Muscle of arm (tissue), 12 donors: ENCODE measurements around the gene NUDC. TPM values are rescaled to one million over a fixed set of nuclear protein-coding genes. Genes with fewer than 3 reads are reported as not detected.

Experiments used
- DNase-seq: peaks from one replicate; pipeline ENCODE4 v3.0.0-alpha.2; 2013
- polyA plus RNA-seq, 12 donors: library from polyadenylated mRNA; unstranded; fragments of 120-200 nt; gene quantifications; one replicate each; pipeline ENCODE4 v1.2.1, GENCODE V29; 2013; ENCODE audit not compliant: insufficient read length in 12 of 12

Gene NUDC
- polyA plus RNA-seq, 12 donors, result 42.2 to 61.8 (median 53.1) TPM; not detected in 1

- no peak for DNase-seq
Observed at GRCh38 chr1:26949266-26949925, 27.9 kb downstream of the NUDC start.

GRCh38 chr1:26949926-26950319 is 28.4 kb downstream of the NUDC start:
- DNase-seq, result no peak

GRCh38 chr1:26950602-26951001 is 29.1 kb downstream of the NUDC start:
- DNase-seq, result no peak

GRCh38 chr1:26951216-26951615 is 29.7 kb downstream of the NUDC start:
- no peak for DNase-seq

- no peak for DNase-seq
Observed at GRCh38 chr1:26951821-26952497, 30.4 kb downstream of the NUDC start.

GRCh38 chr1:26953374-26953773 is 31.8 kb downstream of the NUDC start:
- DNase-seq, result no peak

GRCh38 chr1:26956321-26956720 is 34.8 kb downstream of the NUDC start:
- DNase-seq, result no peak

- DNase-seq, result no peak
Observed at GRCh38 chr1:26957306-26957705, 35.8 kb downstream of the NUDC start.

GRCh38 chr1:26959270-26959669 is 37.7 kb downstream of the NUDC start:
- no peak for DNase-seq

GRCh38 chr1:26959722-26960624 is 38.4 kb downstream of the NUDC start, which contains the start of gene KDF1:
Gene KDF1 (minus strand): TSS chr1:26960468. CDS start chr1:26952380, 8,088 bp downstream.
- no peak for DNase-seq

GRCh38 chr1:26960625-26960966 is 39.1 kb downstream of the NUDC start:
- no peak for DNase-seq

- DNase-seq, result no peak
Observed at GRCh38 chr1:26961826-26962225, 40.3 kb downstream of the NUDC start.

- DNase-seq, result no peak
Observed at GRCh38 chr1:26965213-26965612, 43.7 kb downstream of the NUDC start.

GRCh38 chr1:26965628-26966027 is 44.1 kb downstream of the NUDC start:
- DNase-seq, result no peak

- no peak for DNase-seq
Observed at GRCh38 chr1:26970810-26971209, 49.3 kb downstream of the NUDC start.

GRCh38 chr1:26971590-26971989 is 50.0 kb downstream of the NUDC start:
- no peak for DNase-seq

GRCh38 chr1:26972390-26972789 is 50.8 kb downstream of the NUDC start:
- no peak for DNase-seq

GRCh38 chr1:26972821-26973220 is 51.3 kb downstream of the NUDC start:
- no peak for DNase-seq

- no peak for DNase-seq
Observed at GRCh38 chr1:26976621-26977510, 55.3 kb downstream of the NUDC start.

GRCh38 chr1:26978901-26979300 is 57.4 kb downstream of the NUDC start:
- no peak for DNase-seq

- no peak for DNase-seq
Observed at GRCh38 chr1:26981146-26981846, 59.8 kb downstream of the NUDC start.
